ENCODE data around the gene TGFBR1.

- TF ChIP-seq CTCF (IDR thresholded peaks at IDR 0.05) (no peak), POLR2AphosphoS5 (IDR thresholded peaks at IDR 0.05) (no peak), POLR2A (IDR thresholded peaks at IDR 0.05) (no peak)
Observed at GRCh38 chr9:99056886-99057664, 47.8 kb upstream of the TGFBR1 start.

Data from gastroesophageal sphincter (tissue), 3 donors.